Endothelial cell of umbilical vein (primary cell): Measurements from ENCODE around the gene DAB1. TPM values are rescaled to one million over a fixed set of nuclear protein-coding genes. Genes with fewer than 3 reads are reported as not detected.

Source experiments
- BruUV-seq: library from RNA; stranded (reverse); fragments of 400-500 nt; replicated peaks from 2 replicates; lab custom pipeline; 2021; lab: Mats Ljungman, UMichigan
- CTCF ChIA-PET: fragments of 300-600, 350-600 bp; sonication (Branson Sonifier 250); formaldehyde crosslinking; loops from one replicate; lab custom pipeline; 2021; ENCODE audit warnings: antibody characterized with exemption, inconsistent platforms; lab: Charles Lee
- POLR2A ChIA-PET: fragments of 300-600, 350-600 bp; sonication (Branson Sonifier 250); formaldehyde crosslinking; loops from one replicate; lab custom pipeline; 2021; ENCODE audit warnings: antibody characterized with exemption, inconsistent platforms; lab: Charles Lee
- DNase-seq: peaks from one replicate; pipeline ENCODE4 v3.0.0-alpha.2; 2011; ENCODE audit warnings: low read depth, low spot score
- FAIRE-seq: peaks from 2 replicates; lab custom pipeline; 2011; peaks lifted over from hg19 to GRCh38; lab: Jason Lieb, UNC
- H2AFZ ChIP-seq: 2 replicates; pipeline ENCODE4 v1.6.0; 2012; ENCODE audit warnings: low read depth, low read length, control low read depth, inconsistent platforms
- H3K27ac ChIP-seq: 2 replicates; pipeline ENCODE4 v1.5.1; 2011; ENCODE audit warnings: low read depth, mild to moderate bottlenecking, control low read depth, low read length, moderate library complexity; ENCODE audit not compliant: insufficient read depth
- H3K27me3 ChIP-seq, 2 experiments: 2 replicates each; pipeline versions ENCODE4 v1.6.0 to v1.6.1; 2011; ENCODE audit warnings: low read length in 2 of 2, mixed read lengths in 1 of 2; ENCODE audit not compliant: control insufficient read depth in 2 of 2, insufficient read depth in 2 of 2
- H3K36me3 ChIP-seq, 2 experiments: 2 replicates in 1 of 2; 3 replicates in 1 of 2; pipeline ENCODE4 v1.5.1; 2011; ENCODE audit warnings: low read length in 2 of 2, mild to moderate bottlenecking in 1 of 2, moderate library complexity in 1 of 2; ENCODE audit not compliant: control insufficient read depth in 2 of 2, insufficient read depth in 2 of 2; ENCODE audit errors: extremely low read depth in 1 of 2
- H3K4me1 ChIP-seq: 3 replicates; pipeline ENCODE4 v1.5.1; 2011; ENCODE audit warnings: mild to moderate bottlenecking, low read length; ENCODE audit not compliant: control insufficient read depth, insufficient read depth; ENCODE audit errors: extremely low read depth
- H3K4me2 ChIP-seq: 2 replicates; pipeline ENCODE4 v1.6.1; 2011; ENCODE audit warnings: low read length, control low read depth, mixed read lengths; ENCODE audit not compliant: insufficient read depth
- H3K4me3 ChIP-seq, 3 experiments: fragments of 200-600 bp in 1 of 3; sonication (generic), shearing (Covaris generic) in 1 of 3; replicated peaks in 1 of 3; 2 replicates each; pipeline ENCODE4 v1.5.1; 2011 to 2016; ENCODE audit warnings: control low read depth in 3 of 3, low read length in 3 of 3, mild to moderate bottlenecking in 2 of 3, inconsistent platforms in 1 of 3, low read depth in 1 of 3, moderate library complexity in 1 of 3; ENCODE audit not compliant: insufficient read depth in 1 of 3
- H3K79me2 ChIP-seq: 2 replicates; pipeline ENCODE4 v1.6.0; 2012; ENCODE audit warnings: low read length, inconsistent platforms; ENCODE audit not compliant: control insufficient read depth, insufficient read depth
- H3K9ac ChIP-seq: replicated peaks from 2 replicates; pipeline ENCODE3; 2011; ENCODE audit warnings: low read length, control low read depth; ENCODE audit not compliant: insufficient read depth; ENCODE audit errors: extremely low read depth
- H3K9me1 ChIP-seq: replicated peaks from 3 replicates; pipeline ENCODE4 v1.6.0; 2011; ENCODE audit warnings: mild to moderate bottlenecking, low read length; ENCODE audit not compliant: control insufficient read depth, insufficient read depth; ENCODE audit errors: extremely low read depth
- H3K9me3 ChIP-seq: replicated peaks from 2 replicates; pipeline ENCODE4 v1.5.1; 2012; ENCODE audit warnings: low read length, inconsistent platforms; ENCODE audit not compliant: control insufficient read depth, insufficient read depth
- H4K20me1 ChIP-seq: replicated peaks from 2 replicates; pipeline ENCODE3; 2011; ENCODE audit warnings: mild to moderate bottlenecking, low read length; ENCODE audit not compliant: control insufficient read depth, insufficient read depth; ENCODE audit errors: extremely low read depth
- EZH2 ChIP-seq: IDR thresholded peaks from 2 replicates; pipeline ENCODE4 v1.6.1; 2012; ENCODE audit warnings: borderline replicate concordance, low read depth, mild to moderate bottlenecking, moderate library complexity, low read length, inconsistent platforms; ENCODE audit not compliant: severe bottlenecking
- FOS ChIP-seq: IDR thresholded peaks from 2 replicates; pipeline ENCODE4 v1.6.1; 2011; ENCODE audit warnings: mild to moderate bottlenecking, low read length, moderate library complexity, borderline replicate concordance; ENCODE audit not compliant: insufficient read depth
- GATA2 ChIP-seq: IDR thresholded peaks from 2 replicates; pipeline ENCODE4 v1.7.0; 2011; ENCODE audit warnings: low read depth, mild to moderate bottlenecking, moderate library complexity, mixed read lengths, low read length; ENCODE audit not compliant: insufficient read length, insufficient read depth
- JUN ChIP-seq: IDR thresholded peaks from 2 replicates; pipeline ENCODE4 v1.6.1; 2011; ENCODE audit warnings: borderline replicate concordance, low read depth; ENCODE audit not compliant: insufficient read length, insufficient read depth
- MYC ChIP-seq: IDR thresholded peaks from one replicate; pipeline ENCODE4 v1.6.1; 2011; ENCODE audit warnings: mild to moderate bottlenecking, low read depth, low read length
- POLR2A ChIP-seq: IDR thresholded peaks from 2 replicates; pipeline ENCODE4 v1.6.1; 2012; ENCODE audit warnings: low read depth, mild to moderate bottlenecking, control low read depth, low read length
- POLR2AphosphoS5 ChIP-seq: IDR thresholded peaks from 2 replicates; pipeline ENCODE4 v1.6.1; 2012; ENCODE audit warnings: low read depth, mild to moderate bottlenecking, control low read depth, low read length, moderate library complexity; ENCODE audit not compliant: insufficient read depth
- dilution Hi-C: fragments of 300-500 bp; cut with MboI; formaldehyde crosslinking; loops from one replicate; pipeline ENCODE4 v1.15.0; 2019; ENCODE audit warnings: low sequenced_read_pairs; ENCODE audit not compliant: extremely low pct_ligation_motif_present
- intact Hi-C: fragments of 100-400 bp; cut with micrococcal nuclease; formaldehyde crosslinking; loops from one replicate; pipeline ENCODE4 v1.10.0; 2022
- polyA plus RNA-seq, 4 experiments: library from polyadenylated mRNA; depleted of rRNA in 3 of 4; stranded (reverse) in 3 of 4; unstranded in 1 of 4; fragments of >200 nt; gene quantifications; 2 replicates each; pipeline versions ENCODE4 v1.2.1 to v1.2.3, GENCODE V29; 2011 to 2012; ENCODE audit warnings: missing spikeins in 1 of 4
- total RNA-seq: library from RNA; stranded (reverse); gene quantifications from 2 replicates; pipeline ENCODE4 v1.2.3, GENCODE V29; 2021
- TF ChIP-seq, protein P1 (sequence below), 2 donors: IDR thresholded peaks; 1 replicate in 1 of 2; 2 replicates in 1 of 2; pipeline ENCODE4 v1.5.1; 2011; ENCODE audit warnings: low read length in 2 of 2, mild to moderate bottlenecking in 2 of 2, moderate library complexity in 2 of 2, control low read depth in 1 of 2, inconsistent platforms in 1 of 2, low read depth in 1 of 2; ENCODE audit not compliant: insufficient read depth in 1 of 2; ENCODE audit errors: extremely low read depth in 1 of 2
- TF ChIP-seq, protein P2 (sequence below): IDR thresholded peaks from 2 replicates; pipeline ENCODE4 v1.6.1; 2011; ENCODE audit not compliant: insufficient read depth, insufficient read length

The DAB1 gene
- total and polyA plus RNA-seq, 2 donors (not counting 3 experiments of a cell fraction or from before 2014, with no cell fraction given), result not detected

DNA sequence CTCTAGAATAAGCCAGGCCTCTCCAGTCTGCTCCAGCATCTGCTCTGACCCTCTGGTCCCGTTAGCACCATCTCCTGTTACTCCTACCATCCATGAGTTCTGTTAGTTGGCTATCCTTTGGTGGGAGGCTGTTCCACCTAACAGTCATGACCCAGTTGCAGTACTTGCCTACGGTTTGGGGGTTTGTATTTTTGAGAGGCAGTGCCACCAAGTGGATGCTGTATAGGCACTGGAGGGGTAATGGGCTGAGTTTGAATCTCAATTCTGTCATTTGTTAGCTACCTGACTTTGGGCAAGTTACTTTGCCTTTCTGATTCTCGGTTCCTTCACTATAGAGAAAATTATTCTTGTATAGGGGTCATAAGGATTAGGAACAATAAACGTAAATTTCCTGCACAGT lies 445.9 kb downstream of the DAB1 start:
- FAIRE-seq, result no peak
- Histone ChIP-seq H4K20me1 (no peaks in the 10 kb centered on the region), H3K9ac (no peak overlapping the region), H3K9me1 (no peaks in the 10 kb centered on the region), H3K4me3 (no peak overlapping the region), H3K27ac (no peak overlapping the region), H3K4me2 (no peak overlapping the region), H3K27me3 (no peaks in the 10 kb centered on the region), H3K4me1 (no peaks in the 10 kb centered on the region), H2AFZ (no peak overlapping the region), H3K79me2 (no peaks in the 10 kb centered on the region), H3K9me3 (no peaks in the 10 kb centered on the region), H3K36me3 (no peaks in the 10 kb centered on the region)
- dilution Hi-C loops, result no loop called here
- CTCF ChIA-PET, result no interaction called here
- BruUV-seq, result no TSS peak
- no peak for TF ChIP-seq POLR2A
- TF ChIP-seq EZH2, result no peak
- TF ChIP-seq, protein P1, sequence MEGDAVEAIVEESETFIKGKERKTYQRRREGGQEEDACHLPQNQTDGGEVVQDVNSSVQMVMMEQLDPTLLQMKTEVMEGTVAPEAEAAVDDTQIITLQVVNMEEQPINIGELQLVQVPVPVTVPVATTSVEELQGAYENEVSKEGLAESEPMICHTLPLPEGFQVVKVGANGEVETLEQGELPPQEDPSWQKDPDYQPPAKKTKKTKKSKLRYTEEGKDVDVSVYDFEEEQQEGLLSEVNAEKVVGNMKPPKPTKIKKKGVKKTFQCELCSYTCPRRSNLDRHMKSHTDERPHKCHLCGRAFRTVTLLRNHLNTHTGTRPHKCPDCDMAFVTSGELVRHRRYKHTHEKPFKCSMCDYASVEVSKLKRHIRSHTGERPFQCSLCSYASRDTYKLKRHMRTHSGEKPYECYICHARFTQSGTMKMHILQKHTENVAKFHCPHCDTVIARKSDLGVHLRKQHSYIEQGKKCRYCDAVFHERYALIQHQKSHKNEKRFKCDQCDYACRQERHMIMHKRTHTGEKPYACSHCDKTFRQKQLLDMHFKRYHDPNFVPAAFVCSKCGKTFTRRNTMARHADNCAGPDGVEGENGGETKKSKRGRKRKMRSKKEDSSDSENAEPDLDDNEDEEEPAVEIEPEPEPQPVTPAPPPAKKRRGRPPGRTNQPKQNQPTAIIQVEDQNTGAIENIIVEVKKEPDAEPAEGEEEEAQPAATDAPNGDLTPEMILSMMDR (IDR thresholded peaks at IDR 0.05; ENCODE audit: extremely low read depth in 1 of 2, insufficient read depth in 1 of 2, low read depth in 1 of 2, low read length in 2 of 2), result no peak
- no peak for TF ChIP-seq MYC
- TF ChIP-seq, protein P2, sequence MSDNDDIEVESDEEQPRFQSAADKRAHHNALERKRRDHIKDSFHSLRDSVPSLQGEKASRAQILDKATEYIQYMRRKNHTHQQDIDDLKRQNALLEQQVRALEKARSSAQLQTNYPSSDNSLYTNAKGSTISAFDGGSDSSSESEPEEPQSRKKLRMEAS, result no peak
- TF ChIP-seq GATA2, result no peak
- no peak for TF ChIP-seq POLR2AphosphoS5
- no peak for TF ChIP-seq FOS
- no peak for TF ChIP-seq JUN
- POLR2A ChIA-PET, result no interaction called here
- intact Hi-C loops, result no loop called here
- no peak for DNase-seq
